Right lobe of liver (tissue), 4 donors: ENCODE measurements around the gene INAVA.

Experiments used
- POLR2A ChIP-seq: fragments of 450-650 bp; IDR thresholded peaks from one replicate; pipeline ENCODE4 v1.6.1; 2017; ENCODE audit warnings: antibody characterized with exemption, mild to moderate bottlenecking
- TF ChIP-seq, protein P1 (sequence below), 4 donors: fragments of 200-600 bp in 3 of 4; fragments of 450-650 bp in 1 of 4; IDR thresholded peaks; one replicate each; pipeline versions ENCODE4 v1.5.1 to v1.8.0; 2016 to 2022; ENCODE audit warnings: antibody characterized with exemption in 4 of 4, mild to moderate bottlenecking in 2 of 4
- donor health status: DM: no; HTN: no; CAD: no.
- donor health status: DM: no; HTN: no; CAD: no.
- donor health status: DM: no; HTN: yes; CAD: no.

- TF ChIP-seq POLR2A = no peak
- TF ChIP-seq, protein P1, sequence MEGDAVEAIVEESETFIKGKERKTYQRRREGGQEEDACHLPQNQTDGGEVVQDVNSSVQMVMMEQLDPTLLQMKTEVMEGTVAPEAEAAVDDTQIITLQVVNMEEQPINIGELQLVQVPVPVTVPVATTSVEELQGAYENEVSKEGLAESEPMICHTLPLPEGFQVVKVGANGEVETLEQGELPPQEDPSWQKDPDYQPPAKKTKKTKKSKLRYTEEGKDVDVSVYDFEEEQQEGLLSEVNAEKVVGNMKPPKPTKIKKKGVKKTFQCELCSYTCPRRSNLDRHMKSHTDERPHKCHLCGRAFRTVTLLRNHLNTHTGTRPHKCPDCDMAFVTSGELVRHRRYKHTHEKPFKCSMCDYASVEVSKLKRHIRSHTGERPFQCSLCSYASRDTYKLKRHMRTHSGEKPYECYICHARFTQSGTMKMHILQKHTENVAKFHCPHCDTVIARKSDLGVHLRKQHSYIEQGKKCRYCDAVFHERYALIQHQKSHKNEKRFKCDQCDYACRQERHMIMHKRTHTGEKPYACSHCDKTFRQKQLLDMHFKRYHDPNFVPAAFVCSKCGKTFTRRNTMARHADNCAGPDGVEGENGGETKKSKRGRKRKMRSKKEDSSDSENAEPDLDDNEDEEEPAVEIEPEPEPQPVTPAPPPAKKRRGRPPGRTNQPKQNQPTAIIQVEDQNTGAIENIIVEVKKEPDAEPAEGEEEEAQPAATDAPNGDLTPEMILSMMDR (IDR thresholded peaks at IDR 0.05) = no peak
Observed at GRCh38 chr1:200866116-200866515, 28.6 kb upstream of the INAVA start.
